ENCODE results near the gene LASP1.
"Not testable (repeated sequence)": the region's sequence is repeated elsewhere in the genome, so short reads cannot be mapped to it uniquely, and the experiment has no call there.

The LASP1 gene

DNA sequence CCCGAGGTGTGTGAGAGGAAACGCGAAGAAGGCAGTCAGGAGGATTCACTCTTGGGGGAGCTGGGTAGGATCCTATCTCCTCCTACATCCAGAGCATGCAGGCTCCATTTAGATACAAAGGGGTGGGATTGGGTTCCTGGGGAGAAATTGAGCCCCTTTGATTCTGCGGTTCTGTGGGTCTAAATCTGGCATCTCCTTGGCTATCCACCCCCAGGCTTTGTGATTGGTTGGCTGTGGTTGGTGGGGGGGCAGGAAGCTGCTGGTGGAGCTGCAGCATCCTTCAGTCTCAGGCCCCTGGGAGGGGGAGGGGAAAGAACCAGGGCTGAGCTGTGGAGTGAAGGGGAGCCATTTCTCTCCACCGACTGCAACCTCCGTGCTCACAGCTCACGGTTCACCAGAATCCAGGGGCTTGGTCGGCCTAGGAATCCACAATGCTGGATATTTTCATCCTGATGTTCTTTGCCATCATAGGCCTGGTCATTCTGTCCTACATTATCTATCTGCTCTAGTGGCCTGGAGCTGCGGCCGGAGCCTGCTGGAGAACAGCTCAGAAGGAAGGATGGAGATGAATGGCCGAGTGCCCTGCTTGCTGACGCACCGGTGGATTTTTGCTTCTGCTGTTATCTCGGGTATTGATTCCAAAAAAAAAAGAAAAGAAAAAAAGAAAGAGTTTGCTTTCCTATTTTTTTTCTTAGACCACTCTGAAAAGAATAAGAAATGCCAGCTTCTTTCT is 55.6 kb downstream of the LASP1 start, which contains the start of gene LASP1NB:
Gene LASP1NB (plus strand): TSS at position 352 of the 733 bp plus-strand sequence.
- peak in 1 of 3 experiments; percentile 17 for DNase-seq (ENCODE audit: low read depth in 2 of 3, low spot score in 2 of 3)

- DNase-seq (ENCODE audit: low read depth in 2 of 3, low spot score in 2 of 3) = no peak
Measured at GRCh38 chr17:38926293-38927070, 56.6 kb downstream of the LASP1 start.

DNA sequence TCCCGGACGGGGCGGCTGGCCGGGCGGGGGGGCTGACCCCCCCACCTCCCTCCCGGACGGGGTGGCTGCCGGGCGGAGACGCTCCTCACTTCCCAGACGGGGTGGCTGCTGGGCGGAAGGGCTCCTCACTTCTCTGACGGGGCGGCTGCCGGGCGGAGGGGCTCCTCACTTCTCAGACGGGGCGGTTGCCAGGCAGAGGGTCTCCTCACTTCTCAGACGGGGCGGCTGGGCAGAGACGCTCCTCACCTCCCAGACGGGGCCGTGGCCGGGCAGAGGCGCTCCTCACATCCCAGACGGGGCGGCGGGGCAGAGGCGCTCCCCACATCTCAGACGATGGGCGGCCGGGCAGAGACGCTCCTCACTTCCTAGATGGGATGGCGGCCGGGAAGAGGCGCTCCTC is 60.9 kb downstream of the LASP1 start:
- DNase-seq (ENCODE audit: low read depth in 2 of 3, low spot score in 2 of 3) = not testable (repeated sequence)

GRCh38 chr17:38933962-38934361 is 64.1 kb downstream of the LASP1 start:
- not testable (repeated sequence) for DNase-seq (ENCODE audit: low read depth in 2 of 3, low spot score in 2 of 3)

DNA sequence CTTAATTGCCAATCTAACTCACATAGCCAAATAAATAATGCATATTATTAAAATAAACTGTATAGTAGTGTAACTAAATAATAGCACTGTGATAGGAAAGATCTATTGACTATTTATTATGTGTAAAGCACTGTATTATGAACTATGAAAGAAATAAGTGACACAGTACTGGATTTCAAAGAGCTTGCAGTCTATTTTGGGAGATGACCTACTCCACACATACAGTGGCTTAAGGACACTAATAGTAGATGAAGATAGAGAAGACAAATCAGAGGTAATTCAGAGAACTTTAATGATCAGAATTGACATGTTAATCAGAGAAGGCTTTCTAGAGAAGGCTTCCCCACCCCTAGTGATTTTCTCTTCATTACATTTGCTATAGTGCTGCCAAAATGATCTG is 70.1 kb downstream of the LASP1 start:
- DNase-seq (ENCODE audit: low read depth in 2 of 3, low spot score in 2 of 3) = no peak

GRCh38 chr17:38940404-38940803 is 70.5 kb downstream of the LASP1 start:
- no peak for DNase-seq (ENCODE audit: low read depth in 2 of 3, low spot score in 2 of 3)

- DNase-seq (ENCODE audit: low read depth in 2 of 3, low spot score in 2 of 3) = no peak
Measured at GRCh38 chr17:38942696-38943334, 73.0 kb downstream of the LASP1 start.

DNA sequence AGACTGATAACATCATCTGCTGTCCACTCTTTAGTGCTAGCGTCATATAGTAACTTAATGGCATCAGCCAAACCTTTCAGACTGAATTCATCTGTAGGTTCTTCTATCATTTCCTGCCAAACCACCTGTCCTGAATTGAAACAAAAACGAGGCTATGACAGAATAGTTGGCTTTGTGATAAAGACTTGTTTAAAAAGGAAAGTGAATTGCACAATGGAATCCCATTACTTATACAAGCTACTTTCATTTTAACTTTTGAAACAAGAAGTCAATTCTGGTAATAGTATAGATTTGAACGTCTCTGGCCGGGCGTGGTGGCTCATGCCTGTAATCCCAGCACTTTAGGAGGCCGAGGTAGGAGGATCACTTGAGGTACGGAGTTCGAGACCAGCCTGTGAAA is 73.7 kb downstream of the LASP1 start:
- DNase-seq (ENCODE audit: low read depth in 2 of 3, low spot score in 2 of 3) = no peak

DNA sequence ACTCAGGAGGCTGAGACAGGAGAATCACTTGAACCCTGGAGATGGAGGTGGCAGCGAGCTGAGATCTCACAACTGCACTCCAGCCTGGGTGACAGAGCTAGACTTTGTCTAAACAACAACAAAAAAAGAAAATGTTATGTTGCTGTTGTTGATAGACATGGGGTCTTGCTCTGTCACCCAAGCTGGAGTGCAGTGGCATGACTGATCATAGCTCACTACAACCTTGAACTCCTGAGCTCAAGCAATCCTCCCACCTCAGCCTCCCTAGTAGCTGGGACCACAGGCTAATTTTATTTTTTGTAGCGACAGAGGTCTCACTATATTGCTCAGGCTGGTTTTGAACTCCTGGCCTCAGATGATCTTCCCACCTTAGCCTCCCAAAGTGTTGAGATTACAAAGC is 77.3 kb downstream of the LASP1 start:
- no peak for DNase-seq (ENCODE audit: low read depth in 2 of 3, low spot score in 2 of 3)

DNA sequence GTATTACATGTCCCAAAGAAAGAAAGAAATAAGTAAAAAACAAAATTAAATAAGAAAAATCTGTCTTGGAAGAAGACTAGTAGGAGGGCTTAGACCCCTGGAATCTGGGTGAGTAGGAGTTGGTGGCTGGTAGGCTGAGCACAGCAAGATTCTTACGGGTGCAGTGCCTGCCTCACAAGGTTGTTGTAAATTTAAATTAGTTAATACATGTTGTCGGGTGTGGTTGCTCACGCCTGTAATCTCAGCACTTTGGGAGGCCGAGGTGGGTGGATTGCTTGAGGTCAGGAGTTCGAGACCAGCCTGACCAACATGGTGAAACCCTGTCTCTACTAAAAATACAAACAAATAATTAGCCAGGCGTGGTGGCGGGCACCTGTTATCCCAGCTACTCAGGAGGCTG is 83.9 kb downstream of the LASP1 start:
- not testable (repeated sequence) for DNase-seq (ENCODE audit: low read depth in 2 of 3, low spot score in 2 of 3)

- no peak for DNase-seq (ENCODE audit: low read depth in 2 of 3, low spot score in 2 of 3)
Measured at GRCh38 chr17:38958326-38958725, 88.5 kb downstream of the LASP1 start.

- no peak for DNase-seq (ENCODE audit: low read depth in 2 of 3, low spot score in 2 of 3)
Measured at GRCh38 chr17:38958756-38959155, 88.9 kb downstream of the LASP1 start.

- DNase-seq (ENCODE audit: low read depth in 2 of 3, low spot score in 2 of 3) = no peak
Measured at GRCh38 chr17:38959508-38959907, 89.7 kb downstream of the LASP1 start.

- no peak for DNase-seq (ENCODE audit: low read depth in 2 of 3, low spot score in 2 of 3)
Measured at GRCh38 chr17:38960402-38960801, 90.5 kb downstream of the LASP1 start.

DNA sequence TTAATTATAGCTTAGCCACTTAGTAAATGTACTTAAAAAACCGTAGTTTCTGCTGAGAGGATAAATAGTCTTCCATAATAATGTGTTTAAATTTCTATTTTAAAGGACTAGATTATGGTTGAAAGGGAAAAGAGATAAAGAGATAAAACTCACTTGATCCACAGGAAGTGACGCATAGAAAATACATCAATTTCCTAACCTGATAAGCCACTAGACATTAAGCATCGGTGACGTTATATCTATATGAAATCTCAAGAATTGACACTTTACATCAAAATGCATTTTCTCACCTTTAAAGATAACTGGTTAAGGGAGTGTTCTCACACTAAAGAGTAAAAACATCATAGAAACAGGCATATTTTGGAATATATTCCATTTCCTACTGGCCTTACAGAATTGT is 91.6 kb downstream of the LASP1 start:
- no peak for DNase-seq (ENCODE audit: low read depth in 2 of 3, low spot score in 2 of 3)

GRCh38 chr17:38967290-38967738 is 97.5 kb downstream of the LASP1 start, which contains the start of gene FBXO47:
Gene FBXO47 (minus strand): TSS chr17:38967403. CDS start chr17:38963025, 4,378 bp downstream.
- DNase-seq (ENCODE audit: low read depth in 2 of 3, low spot score in 2 of 3) = peak; percentile 45 to 58 (median 54)

DNA sequence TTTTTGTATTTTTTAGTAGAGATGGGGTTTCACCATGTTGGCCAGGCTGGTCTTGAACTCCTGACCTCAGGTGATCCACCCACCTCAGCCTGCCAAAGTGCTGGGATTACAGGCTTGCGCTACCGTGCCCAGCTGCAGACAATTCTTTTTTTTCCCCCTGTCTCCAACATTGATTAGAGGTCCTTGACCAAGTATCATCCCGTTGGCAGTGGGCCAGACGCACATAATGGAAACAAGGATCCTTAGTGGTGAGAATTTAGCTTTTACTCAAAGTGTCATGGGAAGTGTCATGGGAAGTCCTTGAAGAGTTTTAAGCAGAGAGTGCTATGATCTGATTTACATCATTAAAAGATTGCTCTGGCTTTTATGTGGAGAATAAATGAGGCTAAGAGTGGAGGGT is 99.4 kb downstream of the LASP1 start:
- DNase-seq (ENCODE audit: low read depth in 2 of 3, low spot score in 2 of 3) = no peak

DNA sequence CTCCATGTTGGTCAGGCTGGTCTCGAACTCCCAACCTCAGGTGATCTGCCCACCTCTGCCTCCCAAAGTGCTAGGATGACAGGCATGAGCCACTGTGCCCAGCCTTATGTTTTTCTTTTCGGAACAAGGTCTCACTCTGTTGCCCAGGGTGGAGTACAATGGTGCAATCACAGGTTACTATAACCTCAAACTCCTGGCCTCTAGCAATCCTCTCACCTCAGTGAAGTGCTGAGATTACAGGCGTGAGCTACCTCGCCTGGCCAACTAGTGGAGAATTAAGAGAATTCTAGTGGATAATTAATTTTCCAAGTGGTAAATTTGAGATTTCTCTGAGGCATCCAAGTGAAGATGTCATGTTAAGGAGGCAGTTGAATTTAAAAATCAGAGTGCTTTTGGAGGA is 100.3 kb downstream of the LASP1 start:
- DNase-seq (ENCODE audit: low read depth in 2 of 3, low spot score in 2 of 3) = no peak

GRCh38 chr17:38970804-38971203 is 100.9 kb downstream of the LASP1 start:
- no peak for DNase-seq (ENCODE audit: low read depth in 2 of 3, low spot score in 2 of 3)

Measured in activated CD8-positive, alpha-beta memory T cell treated with anti-CD3 and anti-CD28 coated beads for 48 hours (primary cell).